ENCODE measurements around the gene TRAP1.

DNA sequence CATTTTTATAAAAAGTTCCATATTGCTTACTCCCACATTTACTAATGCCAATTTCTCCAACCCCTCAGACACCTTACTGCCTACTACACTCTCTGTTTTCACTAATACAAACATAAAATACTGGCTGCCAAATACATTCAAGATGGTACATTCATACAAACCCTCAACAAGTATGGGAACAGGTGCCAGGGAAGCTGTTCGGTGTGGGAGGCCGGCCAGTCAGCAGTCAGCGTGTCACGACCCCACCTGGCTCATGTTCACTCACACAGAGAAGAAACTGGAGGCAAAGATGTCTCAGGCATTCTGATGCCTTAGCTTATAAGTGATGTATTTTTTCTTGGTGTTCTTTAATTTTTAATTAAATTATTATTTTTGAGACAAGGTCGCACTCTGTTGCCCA is 42.4 kb upstream of the TRAP1 start:
- TF ChIP-seq, protein P1, sequence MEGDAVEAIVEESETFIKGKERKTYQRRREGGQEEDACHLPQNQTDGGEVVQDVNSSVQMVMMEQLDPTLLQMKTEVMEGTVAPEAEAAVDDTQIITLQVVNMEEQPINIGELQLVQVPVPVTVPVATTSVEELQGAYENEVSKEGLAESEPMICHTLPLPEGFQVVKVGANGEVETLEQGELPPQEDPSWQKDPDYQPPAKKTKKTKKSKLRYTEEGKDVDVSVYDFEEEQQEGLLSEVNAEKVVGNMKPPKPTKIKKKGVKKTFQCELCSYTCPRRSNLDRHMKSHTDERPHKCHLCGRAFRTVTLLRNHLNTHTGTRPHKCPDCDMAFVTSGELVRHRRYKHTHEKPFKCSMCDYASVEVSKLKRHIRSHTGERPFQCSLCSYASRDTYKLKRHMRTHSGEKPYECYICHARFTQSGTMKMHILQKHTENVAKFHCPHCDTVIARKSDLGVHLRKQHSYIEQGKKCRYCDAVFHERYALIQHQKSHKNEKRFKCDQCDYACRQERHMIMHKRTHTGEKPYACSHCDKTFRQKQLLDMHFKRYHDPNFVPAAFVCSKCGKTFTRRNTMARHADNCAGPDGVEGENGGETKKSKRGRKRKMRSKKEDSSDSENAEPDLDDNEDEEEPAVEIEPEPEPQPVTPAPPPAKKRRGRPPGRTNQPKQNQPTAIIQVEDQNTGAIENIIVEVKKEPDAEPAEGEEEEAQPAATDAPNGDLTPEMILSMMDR (IDR thresholded peaks at IDR 0.05) = no peak
- no peak for TF ChIP-seq POLR2A (IDR thresholded peaks at IDR 0.05)

Measured in adrenal gland (tissue), 5 donors.